GM18511 (cell line): ENCODE data around the gene PKD2L1.
"Not testable (repeated sequence)": the region's sequence is repeated elsewhere in the genome, so short reads cannot be mapped to it uniquely, and the experiment has no call there.

Experiments used
- ATAC-seq: cut with Tn5 transposase; IDR thresholded peaks from one replicate; pipeline ENCODE4 v1.9.1; 2021; ENCODE audit warnings: mild to moderate bottlenecking, moderate library complexity; ENCODE audit not compliant: unreplicated experiment

Gene PKD2L1

GRCh38 chr10:100334762-100335161 is 4.7 kb upstream of the PKD2L1 start:
- ATAC-seq = no peak

GRCh38 chr10:100333661-100334440 is 3.8 kb upstream of the PKD2L1 start:
- no peak for ATAC-seq

GRCh38 chr10:100333106-100333505 is 3.1 kb upstream of the PKD2L1 start:
- ATAC-seq = no peak

- no peak for ATAC-seq
Observed at GRCh38 chr10:100328198-100328597, 1.8 kb downstream of the PKD2L1 start.

GRCh38 chr10:100327718-100328009 is 2.4 kb downstream of the PKD2L1 start:
- ATAC-seq = no peak

GRCh38 chr10:100327007-100327717 is 2.9 kb downstream of the PKD2L1 start:
- ATAC-seq = peak; percentile 99

GRCh38 chr10:100325158-100325557 is 4.9 kb downstream of the PKD2L1 start:
- no peak for ATAC-seq

GRCh38 chr10:100319707-100320402 is 10.2 kb downstream of the PKD2L1 start:
- no peak for ATAC-seq

- no peak for ATAC-seq
Observed at GRCh38 chr10:100318207-100318606, 11.8 kb downstream of the PKD2L1 start.

GRCh38 chr10:100315615-100316014 is 14.4 kb downstream of the PKD2L1 start:
- no peak for ATAC-seq

- no peak for ATAC-seq
Observed at GRCh38 chr10:100311298-100311697, 18.7 kb downstream of the PKD2L1 start.

- no peak for ATAC-seq
Observed at GRCh38 chr10:100307684-100308083, 22.3 kb downstream of the PKD2L1 start.

- ATAC-seq = no peak
Observed at GRCh38 chr10:100306861-100307260, 23.2 kb downstream of the PKD2L1 start.

- ATAC-seq = no peak
Observed at GRCh38 chr10:100304414-100304813, 25.6 kb downstream of the PKD2L1 start.

- ATAC-seq = no peak
Observed at GRCh38 chr10:100303724-100304319, 26.2 kb downstream of the PKD2L1 start.

GRCh38 chr10:100301123-100301522 is 28.9 kb downstream of the PKD2L1 start:
- not testable (repeated sequence) for ATAC-seq

- no peak for ATAC-seq
Observed at GRCh38 chr10:100297242-100297641, 32.8 kb downstream of the PKD2L1 start.

- ATAC-seq = no peak
Observed at GRCh38 chr10:100293066-100293465, 37.0 kb downstream of the PKD2L1 start.

GRCh38 chr10:100292300-100292699 is 37.7 kb downstream of the PKD2L1 start:
- not testable (repeated sequence) for ATAC-seq

GRCh38 chr10:100291356-100291755 is 38.7 kb downstream of the PKD2L1 start:
- ATAC-seq = no peak

- ATAC-seq = no peak
Observed at GRCh38 chr10:100289641-100290040, 40.4 kb downstream of the PKD2L1 start.
